Fibroblast of mammary gland (primary cell): ENCODE results near the gene ARID3A.

ENCODE experiments used
- DNase-seq: peaks from one replicate; pipeline ENCODE4 v3.0.0-alpha.2; 2010; ENCODE audit warnings: low read depth
- H3K4me3 ChIP-seq: 2 replicates; pipeline ENCODE4 v1.5.1; 2011; ENCODE audit warnings: low read depth, mild to moderate bottlenecking, low read length, moderate library complexity; ENCODE audit not compliant: control insufficient read depth
- CTCF ChIP-seq: conservative IDR thresholded peaks from 2 replicates; pipeline ENCODE4 v1.5.1; 2011; ENCODE audit warnings: low read depth, low read length, inconsistent platforms; ENCODE audit not compliant: control insufficient read depth, insufficient read depth

Gene ARID3A

GRCh38 chr19:1007399-1008251, 81.8 kb downstream of the ARID3A start:
- no peak for TF ChIP-seq CTCF
- H3K4me3 ChIP-seq = no peak overlapping the region
- DNase-seq = no peak

- H3K4me3 ChIP-seq = no peak overlapping the region
- no peak for DNase-seq
- no peak for TF ChIP-seq CTCF
These were observed 82.6 kb downstream of the ARID3A start for GRCh38 chr19:1008268-1009040.

GRCh38 chr19:1009041-1009980, 83.5 kb downstream of the ARID3A start:
- H3K4me3 ChIP-seq = no peak overlapping the region
- TF ChIP-seq CTCF = no peak
- DNase-seq = no peak

GRCh38 chr19:1009981-1010538, 84.2 kb downstream of the ARID3A start:
- no peak for TF ChIP-seq CTCF
- no peak for DNase-seq
- no peak overlapping the region for H3K4me3 ChIP-seq

GRCh38 chr19:1010586-1011510, 85.0 kb downstream of the ARID3A start:
- no peak for TF ChIP-seq CTCF
- H3K4me3 ChIP-seq = no peak overlapping the region
- DNase-seq = no peak
